Measurements from ENCODE around the gene EEPD1.

DNA sequence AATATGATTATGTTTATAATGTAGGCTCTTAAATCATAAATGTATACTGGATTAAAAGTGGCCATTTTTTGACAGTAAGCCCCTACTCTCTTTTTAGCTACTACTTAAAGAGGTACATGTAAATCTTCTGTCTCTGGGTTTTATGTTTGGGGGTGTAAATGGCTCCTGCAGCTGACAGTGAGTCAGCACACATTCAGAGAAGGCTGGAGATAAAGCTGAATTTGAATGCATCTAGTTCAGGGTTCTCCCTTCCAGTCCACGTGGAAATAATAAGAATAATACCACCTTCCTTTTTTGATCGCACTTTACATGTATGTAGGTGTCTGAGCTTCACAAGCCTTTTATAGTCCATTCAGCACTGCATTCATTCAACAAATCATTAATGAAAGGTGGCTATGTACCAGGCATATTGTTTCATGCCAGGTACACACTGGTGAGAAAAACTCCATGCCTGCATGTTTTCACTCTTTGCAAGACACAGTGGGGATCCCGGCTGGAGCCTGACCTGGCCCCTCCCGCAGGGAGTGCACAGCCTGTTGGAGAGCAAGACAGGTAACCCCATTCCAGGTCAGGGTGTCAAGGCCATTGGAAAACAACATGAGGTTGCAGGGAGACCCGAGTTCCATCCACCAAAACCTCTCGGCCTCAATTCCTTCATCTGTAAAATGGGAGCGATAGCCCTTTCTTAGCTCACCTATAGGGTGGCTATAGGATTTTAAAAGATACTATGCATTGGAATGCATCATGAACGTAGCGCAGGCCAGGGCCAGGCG is 129.1 kb downstream of the EEPD1 start:
- TF ChIP-seq, protein P1, sequence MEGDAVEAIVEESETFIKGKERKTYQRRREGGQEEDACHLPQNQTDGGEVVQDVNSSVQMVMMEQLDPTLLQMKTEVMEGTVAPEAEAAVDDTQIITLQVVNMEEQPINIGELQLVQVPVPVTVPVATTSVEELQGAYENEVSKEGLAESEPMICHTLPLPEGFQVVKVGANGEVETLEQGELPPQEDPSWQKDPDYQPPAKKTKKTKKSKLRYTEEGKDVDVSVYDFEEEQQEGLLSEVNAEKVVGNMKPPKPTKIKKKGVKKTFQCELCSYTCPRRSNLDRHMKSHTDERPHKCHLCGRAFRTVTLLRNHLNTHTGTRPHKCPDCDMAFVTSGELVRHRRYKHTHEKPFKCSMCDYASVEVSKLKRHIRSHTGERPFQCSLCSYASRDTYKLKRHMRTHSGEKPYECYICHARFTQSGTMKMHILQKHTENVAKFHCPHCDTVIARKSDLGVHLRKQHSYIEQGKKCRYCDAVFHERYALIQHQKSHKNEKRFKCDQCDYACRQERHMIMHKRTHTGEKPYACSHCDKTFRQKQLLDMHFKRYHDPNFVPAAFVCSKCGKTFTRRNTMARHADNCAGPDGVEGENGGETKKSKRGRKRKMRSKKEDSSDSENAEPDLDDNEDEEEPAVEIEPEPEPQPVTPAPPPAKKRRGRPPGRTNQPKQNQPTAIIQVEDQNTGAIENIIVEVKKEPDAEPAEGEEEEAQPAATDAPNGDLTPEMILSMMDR (IDR thresholded peaks at IDR 0.05) = no peak
- no peak for TF ChIP-seq POLR2A (IDR thresholded peaks at IDR 0.05)
